Activated CD4-positive, alpha-beta T cell treated with anti-CD3 and anti-CD28 coated beads for 1 hour (primary cell): ENCODE measurements around the gene PXDN.
"Not testable (repeated sequence)": the region's sequence is repeated elsewhere in the genome, so short reads cannot be mapped to it uniquely, and the experiment has no call there.

Experiments
- DNase-seq: peaks from one replicate; pipeline ENCODE4 v3.0.0-alpha.2; 2020

The PXDN gene

GRCh38 chr2:1775511-1776035, 31.3 kb upstream of the PXDN start:
- no peak for DNase-seq

DNA sequence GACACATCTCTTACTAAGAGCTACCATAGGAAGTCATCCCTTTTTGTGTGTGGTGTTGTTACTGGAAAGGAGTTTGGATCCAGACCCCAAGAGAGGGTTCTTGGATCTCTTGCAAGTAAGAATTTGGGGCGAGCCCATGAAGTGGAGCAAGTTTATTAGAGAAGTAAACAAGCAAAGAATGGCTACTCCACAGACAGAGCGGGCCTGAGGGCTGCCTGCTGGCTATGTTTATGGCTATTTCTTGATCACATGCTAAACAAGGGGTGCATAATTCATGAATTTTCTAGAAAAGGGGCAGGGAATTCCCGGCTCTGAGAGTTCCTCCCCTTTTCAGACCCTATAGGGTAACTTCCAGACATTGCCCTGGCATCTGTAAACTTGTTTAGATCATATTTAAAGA, 30.6 kb upstream of the PXDN start:
- no peak for DNase-seq

DNA sequence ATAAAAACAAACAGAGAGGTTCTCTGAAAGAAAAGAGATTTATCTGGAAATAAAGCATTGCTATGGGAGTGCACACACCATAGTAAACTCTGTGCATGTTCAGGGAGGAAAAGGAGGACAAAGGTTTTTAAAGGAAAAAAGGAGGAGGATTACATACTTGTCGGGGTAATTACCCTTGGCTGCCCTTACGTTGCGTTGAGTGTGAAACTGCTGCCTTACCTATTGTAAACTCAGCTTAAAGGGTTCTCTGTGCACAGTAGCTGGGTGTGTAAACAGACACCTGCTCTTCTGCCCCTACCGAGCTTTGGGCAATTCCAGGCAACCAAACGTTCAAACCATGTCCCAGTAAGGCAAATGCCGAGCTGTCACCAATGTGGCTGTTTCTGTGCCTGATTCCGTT, 29.6 kb upstream of the PXDN start:
- no peak for DNase-seq

DNA sequence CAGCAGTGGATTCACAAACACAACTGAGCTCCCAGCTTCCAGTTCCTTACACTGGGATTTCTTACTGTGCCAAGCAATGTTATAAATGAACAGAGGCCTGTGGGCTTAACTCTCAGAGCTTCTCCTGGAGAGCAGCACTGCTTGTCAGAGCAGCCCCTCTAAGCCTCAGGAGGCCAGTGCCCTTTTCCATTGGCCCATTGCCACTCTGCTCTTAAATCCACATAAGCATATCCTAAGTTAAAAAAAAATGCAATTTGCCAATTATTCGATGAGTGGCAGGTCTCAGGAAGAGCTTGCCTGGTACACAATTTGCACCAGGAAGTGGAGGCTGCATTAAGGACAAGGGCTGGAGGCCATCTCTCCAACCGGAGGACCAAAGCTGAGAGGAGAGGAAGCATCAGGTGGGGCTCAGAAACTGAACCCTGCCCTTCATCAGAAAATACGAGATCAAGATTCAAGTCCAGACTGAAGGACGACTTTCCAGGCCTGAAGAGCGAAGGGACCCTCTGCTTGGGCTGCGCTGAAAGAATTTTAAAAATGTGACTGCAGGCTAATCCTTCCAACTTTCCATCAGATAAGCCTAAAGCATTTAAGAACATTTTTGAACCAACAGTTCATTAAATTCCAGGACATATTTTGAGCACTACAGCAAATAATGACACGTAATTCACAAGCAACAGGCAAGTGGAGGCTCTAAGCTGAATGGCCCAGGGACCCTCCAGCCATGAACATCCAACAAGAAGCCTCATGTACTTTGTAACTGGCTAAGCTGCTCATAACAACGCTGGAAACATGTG, 28.4 kb upstream of the PXDN start:
- no peak for DNase-seq

- no peak for DNase-seq
Observed at GRCh38 chr2:1771626-1772280, 27.4 kb upstream of the PXDN start.

DNA sequence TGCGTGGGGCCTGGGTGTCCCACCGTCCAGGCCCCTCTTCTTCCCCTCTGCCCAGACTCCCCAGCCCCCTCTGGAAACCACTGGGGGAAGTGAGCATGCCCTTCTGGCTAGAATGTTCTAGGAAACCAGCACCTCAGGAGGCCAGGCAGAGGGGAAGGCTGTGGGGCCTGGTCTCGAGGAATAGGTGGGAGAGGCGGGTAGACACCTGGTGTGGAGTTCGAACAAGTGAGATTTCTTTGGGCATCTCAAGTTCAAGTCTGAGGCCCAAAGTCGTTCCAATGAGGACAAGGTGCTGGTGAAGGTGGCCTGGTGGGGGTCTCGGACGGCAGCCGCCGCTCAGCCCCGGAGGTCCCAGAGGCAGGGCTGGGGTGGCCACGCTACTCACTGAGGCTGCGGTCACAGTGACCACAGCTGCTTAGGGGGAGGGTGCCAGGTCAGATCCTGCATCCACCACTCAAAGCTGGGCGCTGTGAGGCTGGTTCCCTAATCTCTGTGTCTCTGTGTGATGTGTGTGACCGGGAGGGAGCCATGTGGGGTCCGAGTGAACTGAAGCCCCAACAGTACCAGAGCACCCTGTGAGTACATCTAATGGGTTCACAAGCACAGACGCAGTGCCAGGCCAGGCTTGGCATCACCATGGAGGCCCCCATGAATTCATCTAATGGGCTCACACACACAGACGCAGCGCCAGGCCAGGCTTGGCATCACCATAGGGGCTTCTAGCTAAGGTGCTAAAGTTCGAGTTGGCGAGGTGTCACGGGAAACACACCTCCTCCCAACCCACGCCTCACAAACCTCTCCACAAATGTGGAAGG, 26.5 kb upstream of the PXDN start:
- DNase-seq, result no peak

DNA sequence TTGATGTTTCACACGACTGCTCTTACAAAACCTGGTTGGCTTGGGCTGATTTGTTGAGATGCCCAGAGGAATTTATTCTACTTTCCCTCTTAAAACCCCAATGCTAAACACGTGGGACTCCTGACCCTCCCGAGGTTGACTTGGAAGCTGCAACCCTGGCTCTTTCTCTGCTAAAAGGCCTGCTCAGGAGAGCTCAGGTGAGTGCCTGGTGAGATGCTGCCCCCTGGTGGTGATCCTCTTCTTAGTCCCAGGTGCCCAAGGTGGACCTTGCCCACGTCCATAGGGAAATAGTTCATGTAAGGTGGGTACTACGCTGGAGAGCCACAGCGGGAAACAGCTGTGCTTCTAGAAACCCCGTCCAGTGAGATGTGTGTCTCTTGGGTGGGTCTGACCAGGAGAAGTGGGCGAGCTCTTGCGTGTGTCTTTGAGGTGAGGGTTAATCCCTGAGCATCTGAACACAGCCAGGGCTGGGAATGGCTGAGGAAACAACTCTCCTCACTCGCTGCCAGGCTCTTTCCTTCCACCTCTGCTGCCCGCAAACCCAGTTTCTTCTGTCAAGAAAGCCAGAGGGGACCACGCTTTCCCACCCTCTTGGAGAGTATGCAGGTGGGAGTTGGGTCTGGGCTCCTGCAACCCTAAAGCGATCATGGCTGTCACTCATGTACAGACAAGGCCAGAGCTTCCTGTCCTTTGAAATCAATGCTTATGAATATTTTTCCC, 25.5 kb upstream of the PXDN start:
- DNase-seq, result no peak

- no peak for DNase-seq
Observed at GRCh38 chr2:1767939-1768691, 23.8 kb upstream of the PXDN start.

DNA sequence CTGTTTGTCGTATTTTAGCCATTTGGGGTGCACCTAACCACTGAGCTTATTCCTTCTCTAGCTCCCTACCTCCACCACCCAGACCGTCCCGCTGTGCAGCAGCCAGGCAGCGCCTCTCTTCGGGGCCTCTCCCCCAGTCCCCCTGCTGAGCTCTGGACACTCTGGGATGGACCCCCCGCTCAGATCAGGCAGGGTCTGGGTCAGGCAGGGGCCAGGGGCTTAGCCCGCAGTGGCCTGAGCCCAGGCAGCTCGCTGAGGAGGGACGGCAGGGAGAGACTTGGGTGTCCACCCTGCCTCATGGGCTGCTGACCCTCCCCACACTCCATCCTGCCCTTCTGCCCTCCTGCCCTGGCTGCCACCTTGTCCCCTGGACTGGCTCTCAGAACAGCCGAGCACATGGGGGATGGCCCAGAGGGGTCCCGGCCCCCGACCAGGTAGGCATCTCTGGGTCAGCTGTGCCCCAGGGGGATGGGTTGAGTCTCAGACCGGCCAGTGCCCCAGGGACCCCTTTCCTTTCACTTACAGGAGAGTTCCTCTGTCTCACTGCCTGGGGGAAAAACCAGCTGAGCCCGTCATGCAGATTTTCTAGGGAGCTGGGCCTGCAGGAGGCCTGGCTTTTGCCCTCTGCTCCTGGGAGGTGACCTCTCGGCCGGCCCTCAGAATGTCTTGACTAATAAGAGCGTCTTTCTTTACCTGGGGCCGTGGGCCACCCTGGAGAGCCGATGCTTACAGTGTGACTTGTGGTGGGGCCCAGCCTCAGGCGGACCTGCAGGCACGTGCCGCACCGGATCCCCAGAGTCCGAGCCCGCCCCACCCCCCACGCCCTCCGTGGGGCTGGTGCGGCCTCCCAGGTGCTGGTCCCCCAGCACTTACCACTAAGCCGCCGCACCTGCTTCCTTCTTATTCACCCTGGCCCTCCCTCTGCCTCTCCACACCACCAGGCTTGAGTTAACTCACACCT, 22.8 kb upstream of the PXDN start:
- DNase-seq, result no peak

DNA sequence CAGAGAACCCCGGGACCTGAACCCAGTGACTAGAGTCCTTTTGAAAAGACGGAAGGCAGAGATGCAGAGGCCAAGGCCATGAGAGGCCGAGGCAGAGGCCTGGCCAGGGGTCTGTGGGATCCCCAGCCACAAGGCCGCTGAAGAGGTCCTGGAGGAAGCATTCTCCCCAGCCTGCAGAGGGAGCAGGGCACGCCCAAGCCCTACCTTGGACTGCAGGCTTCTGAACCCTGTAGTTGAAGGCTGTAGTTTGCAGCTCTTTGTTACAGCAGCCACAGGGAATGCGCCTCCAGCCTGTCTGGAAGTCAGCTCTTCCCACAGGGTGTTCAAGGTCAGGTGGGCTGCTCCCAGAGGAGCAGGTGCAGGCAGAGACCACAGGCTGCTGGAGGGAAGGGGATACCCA, 22.1 kb upstream of the PXDN start:
- DNase-seq, result no peak

GRCh38 chr2:1765201-1765600, 20.9 kb upstream of the PXDN start:
- DNase-seq, result not testable (repeated sequence)

DNA sequence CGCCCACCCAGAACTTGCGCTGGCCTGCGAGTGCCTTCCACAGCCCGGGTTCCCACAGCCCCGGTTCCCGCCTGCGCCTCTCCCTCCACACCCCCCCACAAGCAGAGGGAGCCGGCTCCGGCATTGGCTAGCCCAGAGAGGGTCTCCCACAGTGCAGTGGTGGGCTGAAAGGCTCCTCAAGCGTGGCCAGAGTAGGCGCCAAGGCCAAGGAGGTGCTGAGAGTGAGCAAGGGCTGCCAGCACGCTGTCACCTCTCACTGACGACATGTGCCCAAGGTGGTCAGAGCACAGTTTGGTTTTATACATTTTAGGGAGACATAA, 15.3 kb upstream of the PXDN start:
- DNase-seq, result no peak

- no peak for DNase-seq
Observed at GRCh38 chr2:1758774-1759610, 14.7 kb upstream of the PXDN start.

DNA sequence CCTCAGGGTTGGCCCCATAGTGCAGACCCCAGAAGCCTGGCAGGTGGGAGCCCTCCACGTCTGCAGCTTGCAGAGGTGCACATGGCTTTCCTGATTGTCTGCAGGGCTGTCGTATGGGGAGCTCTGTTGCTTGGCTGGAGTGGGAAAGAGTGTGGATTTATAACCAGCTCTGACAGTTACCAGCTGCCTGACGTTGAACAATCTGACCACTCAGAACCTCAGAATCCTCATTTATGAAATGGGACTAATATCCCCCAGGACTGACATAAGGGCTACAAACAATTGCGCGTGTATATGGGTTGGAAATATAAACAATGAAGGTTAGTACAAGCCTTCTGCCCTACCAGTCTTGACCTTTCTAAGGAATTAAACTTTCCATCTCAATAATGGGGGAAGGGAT, 13.9 kb upstream of the PXDN start:
- DNase-seq, result no peak

- DNase-seq, result no peak
Observed at GRCh38 chr2:1757567-1757966, 13.3 kb upstream of the PXDN start.

GRCh38 chr2:1757146-1757545, 12.8 kb upstream of the PXDN start:
- not testable (repeated sequence) for DNase-seq

GRCh38 chr2:1756456-1756855, 12.1 kb upstream of the PXDN start:
- DNase-seq, result no peak

GRCh38 chr2:1755436-1756191, 11.3 kb upstream of the PXDN start:
- DNase-seq, result no peak

DNA sequence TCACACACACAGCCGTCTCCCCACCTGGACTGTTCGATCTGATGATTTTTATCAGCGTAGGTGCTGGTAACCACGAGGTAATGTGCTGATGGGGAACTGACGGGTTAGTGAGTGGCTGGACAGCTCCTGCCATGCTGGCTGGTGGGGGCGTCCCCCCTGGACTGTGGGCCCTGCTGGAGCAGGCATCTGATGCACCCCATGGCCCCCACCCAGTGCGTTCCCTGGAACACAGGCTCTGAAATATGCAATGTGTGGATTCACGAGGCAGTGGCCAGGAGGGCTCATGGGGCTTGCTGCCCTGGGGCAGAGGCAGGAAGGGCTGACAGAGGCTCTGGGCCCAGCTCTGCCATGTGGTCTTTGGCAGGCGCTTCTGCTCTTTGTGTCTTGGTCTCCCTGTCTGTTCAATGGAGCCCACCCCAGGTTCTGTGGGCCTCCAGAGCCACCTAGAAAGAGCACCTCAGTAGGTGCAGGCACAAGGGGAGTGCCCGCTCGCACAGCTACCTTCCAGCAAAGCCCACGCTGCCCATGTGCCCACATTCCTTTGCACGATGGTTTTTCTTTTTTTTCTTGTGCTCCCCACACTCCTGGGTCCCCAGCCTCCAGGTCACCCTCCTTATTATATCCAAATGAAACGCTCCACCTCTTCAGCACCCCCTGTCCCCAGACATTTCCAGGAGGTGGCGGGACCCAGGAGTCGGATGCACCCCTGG, 10.3 kb upstream of the PXDN start:
- DNase-seq, result no peak
